ENCODE data around the gene BPIFB2.

Gene BPIFB2

GRCh38 chr20:33022694-33023438 lies 15.4 kb downstream of the BPIFB2 start:
- no peak for DNase-seq

- no peak for DNase-seq
Measured at GRCh38 chr20:33023439-33024242, 16.1 kb downstream of the BPIFB2 start.

GRCh38 chr20:33024243-33024560 lies 16.7 kb downstream of the BPIFB2 start:
- no peak for DNase-seq

GRCh38 chr20:33024609-33025317 lies 17.3 kb downstream of the BPIFB2 start:
- DNase-seq: no peak

- no peak for DNase-seq
Measured at GRCh38 chr20:33025318-33025876, 17.9 kb downstream of the BPIFB2 start.

- no peak for DNase-seq
Measured at GRCh38 chr20:33026072-33026778, 18.7 kb downstream of the BPIFB2 start.

- DNase-seq: no peak
Measured at GRCh38 chr20:33026779-33027759, 19.6 kb downstream of the BPIFB2 start.

GRCh38 chr20:33027769-33028751 lies 20.6 kb downstream of the BPIFB2 start:
- DNase-seq: no peak

- no peak for DNase-seq
Measured at GRCh38 chr20:33028875-33029274, 21.4 kb downstream of the BPIFB2 start.

- no peak for DNase-seq
Measured at GRCh38 chr20:33030076-33030475, 22.6 kb downstream of the BPIFB2 start.

GRCh38 chr20:33030569-33030968 lies 23.1 kb downstream of the BPIFB2 start:
- DNase-seq: no peak

GRCh38 chr20:33031531-33031930 lies 24.0 kb downstream of the BPIFB2 start, which contains the start of gene BPIFB6:
BPIFB6 (plus strand) TSS chr20:33031648; CDS start chr20:33031648, 0 bp downstream.
- DNase-seq: no peak

GRCh38 chr20:33032555-33032954 lies 25.1 kb downstream of the BPIFB2 start:
- DNase-seq: no peak

- no peak for DNase-seq
Measured at GRCh38 chr20:33033381-33033780, 25.9 kb downstream of the BPIFB2 start.

- no peak for DNase-seq
Measured at GRCh38 chr20:33034115-33034514, 26.6 kb downstream of the BPIFB2 start.

GRCh38 chr20:33034901-33035492 lies 27.5 kb downstream of the BPIFB2 start:
- DNase-seq: no peak

GRCh38 chr20:33037456-33037855 lies 30.0 kb downstream of the BPIFB2 start:
- DNase-seq: no peak

- DNase-seq: no peak
Measured at GRCh38 chr20:33038243-33038642, 30.7 kb downstream of the BPIFB2 start.

- DNase-seq: no peak
Measured at GRCh38 chr20:33042430-33042829, 34.9 kb downstream of the BPIFB2 start.

All from inflammatory macrophage treated with lipopolysaccharide for 4 hours (primary cell).